Mucosa of gallbladder (tissue), 1 donor: ENCODE results near the gene CCDC9B. TPM values are rescaled to one million over a fixed set of nuclear protein-coding genes. Genes with fewer than 3 reads are reported as not detected.

Source experiments
- DNase-seq: peaks from one replicate; pipeline ENCODE4 v3.0.0-alpha.2; 2020; ENCODE audit warnings: low spot score
- total RNA-seq: library from RNA; stranded (reverse); gene quantifications from one replicate; pipeline ENCODE4 v1.2.1, GENCODE V29; 2021
- donor health status: DM: no; HTN: no; CAD: no.

CCDC9B gene
- total RNA-seq, 1 donor from 2014 or later = 107 TPM

GRCh38 chr15:40345867-40346578, 5.3 kb upstream of the CCDC9B start:
- DNase-seq = peak; percentile 82

- DNase-seq = no peak
These were observed 4.6 kb upstream of the CCDC9B start for GRCh38 chr15:40345225-40345866.

- no peak for DNase-seq
These were observed 3.9 kb upstream of the CCDC9B start for GRCh38 chr15:40344631-40345120.

GRCh38 chr15:40344217-40344616, 3.5 kb upstream of the CCDC9B start:
- no peak for DNase-seq

DNA sequence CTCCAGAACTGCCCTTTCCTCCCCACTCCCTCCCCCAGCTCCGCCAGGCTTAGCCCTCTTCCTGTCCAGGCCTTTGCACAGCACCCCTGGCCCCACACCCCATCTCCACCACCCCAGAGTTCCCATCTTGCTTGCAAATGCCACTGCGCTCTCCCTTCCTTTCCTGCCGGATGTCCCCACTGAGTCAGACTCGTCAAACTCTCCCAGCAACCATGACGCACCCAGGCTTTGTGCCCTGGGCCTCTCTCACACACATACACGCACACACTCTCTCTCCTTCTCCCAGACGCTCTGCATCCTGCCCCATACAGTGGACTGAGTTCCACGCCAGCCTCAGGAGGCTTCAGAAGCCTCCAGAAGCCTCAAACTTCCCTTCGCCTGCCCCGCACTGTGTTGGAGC, 2.8 kb upstream of the CCDC9B start:
- no peak for DNase-seq

DNA sequence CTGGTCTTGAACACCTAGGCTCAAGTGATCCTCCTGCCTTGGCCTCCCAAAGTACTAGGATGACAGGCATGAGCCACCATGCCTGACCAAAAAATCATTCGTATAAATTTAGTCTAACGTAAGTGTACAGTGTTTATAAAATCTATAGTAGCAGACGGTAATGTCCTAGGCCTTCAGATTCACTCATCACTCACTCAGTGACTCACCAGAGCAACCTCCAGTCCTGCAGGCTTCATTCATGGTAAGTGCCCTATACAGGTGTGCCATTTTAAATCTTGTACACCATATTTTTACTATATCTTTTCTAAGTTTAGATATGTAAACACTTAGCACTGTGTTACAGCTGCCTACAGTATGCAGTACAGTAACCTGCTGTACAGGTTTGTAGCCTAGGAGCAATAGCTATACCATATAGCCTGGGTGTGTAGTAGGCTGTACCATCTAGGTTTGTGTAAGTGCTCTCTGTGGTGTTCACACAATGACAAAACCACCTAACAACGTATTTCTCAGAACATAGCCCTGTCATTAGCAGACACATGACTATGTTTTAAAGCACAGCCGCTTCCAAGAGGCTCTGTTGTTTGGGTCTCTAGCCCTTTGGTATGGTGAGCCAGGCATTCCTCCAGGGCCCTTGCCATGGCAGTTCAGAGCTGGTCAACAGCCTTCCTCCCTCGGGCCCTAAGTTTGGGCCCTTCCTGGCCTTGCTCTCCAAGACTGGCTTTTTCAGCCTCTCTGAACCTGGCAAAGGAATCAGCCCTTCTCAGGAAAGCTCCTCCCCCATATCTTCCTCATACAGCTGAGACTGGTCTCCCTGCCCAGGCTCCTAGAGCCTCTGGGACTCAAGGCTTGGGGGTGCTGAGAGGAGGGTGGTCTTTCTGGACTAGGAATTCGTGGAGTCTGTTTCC, 1.9 kb upstream of the CCDC9B start:
- DNase-seq = no peak

DNA sequence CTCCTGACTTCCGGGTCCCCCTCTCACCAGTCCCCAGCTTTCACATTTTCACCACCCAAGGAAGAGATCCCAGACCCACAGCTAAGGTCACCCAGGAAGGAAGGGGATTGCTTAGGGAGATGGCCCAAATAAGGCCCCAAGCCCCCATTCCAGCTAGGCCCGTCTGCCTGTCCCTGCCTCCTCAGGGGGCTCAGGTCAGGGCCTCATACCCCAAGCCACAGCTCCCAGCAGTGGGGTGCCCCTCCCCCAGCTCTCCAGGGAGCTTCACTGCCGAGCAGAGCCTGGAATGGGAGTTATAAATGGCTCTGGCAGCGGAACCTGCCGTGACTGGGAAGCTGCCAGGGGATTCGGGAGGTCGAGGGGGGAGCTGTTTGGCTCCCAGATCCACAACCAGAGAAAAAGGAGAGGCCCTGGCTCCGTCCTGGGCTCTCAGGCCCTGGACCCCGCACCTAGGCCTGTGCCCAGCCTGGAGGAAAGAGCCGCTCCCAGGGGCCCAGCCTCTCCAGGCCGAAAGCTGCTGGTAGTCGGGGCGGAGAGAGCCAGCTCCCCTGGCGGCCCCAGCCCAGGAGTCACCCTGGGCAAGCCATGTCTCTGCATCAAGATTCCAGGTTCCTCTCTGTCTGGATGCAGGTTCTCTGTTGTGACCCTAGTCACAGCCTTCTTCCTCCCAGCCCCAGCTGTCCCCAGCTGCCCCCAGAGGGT, 550 bp downstream of the CCDC9B start:
- DNase-seq = peak; percentile 61

- DNase-seq = no peak
These were observed 1.2 kb downstream of the CCDC9B start for GRCh38 chr15:40339621-40339945.

DNA sequence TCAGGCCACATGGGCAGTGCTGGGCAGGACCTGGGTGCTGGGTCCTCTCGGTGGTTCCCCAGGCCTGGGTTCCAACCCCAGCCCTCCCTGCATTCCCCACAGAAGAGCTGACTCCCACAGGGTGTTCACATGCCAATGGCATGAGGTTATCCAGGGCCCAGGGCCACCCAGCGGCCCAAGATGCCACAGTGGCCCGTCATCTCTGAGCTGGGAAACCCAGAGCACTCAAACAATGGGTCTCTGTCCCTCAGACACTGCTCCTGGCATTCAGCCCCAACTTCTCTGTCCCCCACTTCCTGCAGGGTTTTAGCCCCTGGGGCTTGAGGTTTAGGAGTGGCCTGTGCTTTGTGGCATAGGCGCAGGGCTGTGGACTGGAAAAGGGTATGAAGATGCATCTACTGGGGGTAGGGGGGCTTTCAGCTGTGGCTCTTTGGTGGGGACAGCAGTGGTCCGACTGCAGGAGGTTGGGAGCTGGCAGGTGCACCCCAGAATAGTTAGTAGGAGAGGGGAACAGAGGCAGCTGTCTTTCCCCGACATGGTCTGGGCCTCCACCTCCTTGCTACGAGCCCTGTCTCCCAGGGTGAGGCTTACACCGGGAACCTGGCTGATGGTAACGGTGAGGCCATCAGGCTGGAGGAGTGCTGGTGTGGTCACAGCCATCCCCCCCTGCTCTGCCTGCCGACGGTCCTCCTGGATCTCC, 1.7 kb downstream of the CCDC9B start:
- peak; percentile 73 for DNase-seq

DNA sequence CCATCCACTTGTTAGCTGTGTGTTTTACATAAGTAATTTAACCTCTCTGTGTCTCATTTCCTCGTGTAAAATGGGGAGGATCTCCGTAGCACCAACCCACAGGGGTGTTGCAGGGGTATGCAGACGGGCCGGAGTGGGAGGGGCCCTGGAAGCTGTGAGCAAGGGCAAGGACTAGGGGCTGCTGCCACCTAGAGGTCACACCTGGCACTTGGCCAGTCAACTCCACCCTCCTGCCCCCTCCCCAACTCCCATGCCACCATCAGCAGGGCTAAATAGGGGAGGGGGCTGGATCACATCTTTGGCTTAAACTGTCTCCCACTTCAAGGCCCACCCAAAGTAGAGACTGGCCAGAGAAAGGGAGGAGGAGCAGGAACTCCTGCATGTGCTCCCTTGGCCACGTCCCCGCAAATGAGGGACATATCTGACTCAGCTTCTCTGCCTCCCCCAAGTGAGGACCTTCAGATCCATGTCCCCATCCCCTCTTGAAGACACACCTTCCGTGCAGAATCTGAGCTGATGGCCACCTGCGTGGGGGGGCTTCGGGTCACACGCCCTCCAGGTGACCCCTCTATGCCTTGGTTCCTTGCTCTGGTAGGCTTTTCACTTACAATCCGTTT, 2.6 kb downstream of the CCDC9B start:
- peak; percentile 66 for DNase-seq

GRCh38 chr15:40337597-40337996, 3.1 kb downstream of the CCDC9B start:
- DNase-seq = no peak

DNA sequence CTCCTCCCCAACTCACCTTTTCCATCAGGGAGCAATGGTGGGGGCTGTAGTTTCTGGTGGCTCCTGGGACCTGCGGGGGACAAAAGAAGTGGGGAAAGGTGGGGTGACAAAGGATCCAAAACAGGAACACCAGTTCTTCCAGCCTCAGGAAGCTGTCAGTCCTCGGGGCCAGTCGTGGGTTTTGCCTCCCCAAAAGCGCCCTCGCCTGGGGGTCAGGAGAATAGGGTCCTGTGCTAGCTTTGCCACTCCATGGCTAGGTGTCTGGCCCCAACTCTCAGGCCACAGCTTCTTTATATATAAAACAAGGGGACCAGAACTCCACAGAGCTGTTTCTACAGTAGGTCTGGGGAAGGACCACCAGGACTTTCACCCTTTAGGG, 4.0 kb downstream of the CCDC9B start:
- no peak for DNase-seq

GRCh38 chr15:40335938-40336743, 4.6 kb downstream of the CCDC9B start:
- no peak for DNase-seq

DNA sequence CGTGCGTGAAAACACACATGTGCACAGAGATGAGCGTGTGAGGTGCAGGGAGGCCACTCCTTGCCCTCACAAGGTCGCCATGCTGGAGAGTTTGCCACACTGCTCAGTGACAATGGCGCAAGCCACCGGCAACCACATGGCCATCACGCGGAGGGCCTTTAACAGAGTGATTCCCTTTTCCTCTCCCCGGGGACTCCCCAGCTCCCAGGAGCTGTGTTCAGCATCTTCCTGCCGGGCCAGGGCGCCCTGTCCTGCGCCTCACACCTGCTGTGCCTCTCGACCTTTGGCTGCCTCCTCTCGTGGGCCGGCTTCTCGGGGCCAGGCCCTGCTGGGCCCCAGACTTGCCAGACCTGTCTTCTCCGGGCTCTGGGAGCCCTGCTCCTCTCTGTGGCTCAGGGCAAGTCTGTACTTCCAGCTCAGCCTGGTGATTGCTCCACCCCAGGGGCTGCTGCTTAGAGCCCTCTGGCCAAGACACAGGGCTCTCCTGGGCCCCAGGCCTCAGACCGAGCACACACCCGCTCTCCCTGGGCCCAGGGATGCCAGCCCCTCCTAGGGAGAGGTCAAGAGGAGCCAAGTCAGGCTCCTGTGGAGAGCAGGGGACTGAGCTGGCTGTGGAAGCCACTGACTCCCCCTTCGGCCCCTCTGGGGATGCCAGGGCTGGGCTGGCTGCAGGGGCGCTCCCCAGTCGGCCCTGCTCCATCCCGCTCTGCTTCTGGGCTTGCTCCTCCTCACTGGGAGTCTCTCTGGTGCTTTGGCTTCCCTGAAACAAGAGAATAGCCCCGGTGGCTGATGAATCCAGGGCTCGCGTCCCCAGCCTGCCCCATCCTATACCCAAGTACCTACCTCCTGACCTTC, 5.6 kb downstream of the CCDC9B start:
- no peak for DNase-seq

DNA sequence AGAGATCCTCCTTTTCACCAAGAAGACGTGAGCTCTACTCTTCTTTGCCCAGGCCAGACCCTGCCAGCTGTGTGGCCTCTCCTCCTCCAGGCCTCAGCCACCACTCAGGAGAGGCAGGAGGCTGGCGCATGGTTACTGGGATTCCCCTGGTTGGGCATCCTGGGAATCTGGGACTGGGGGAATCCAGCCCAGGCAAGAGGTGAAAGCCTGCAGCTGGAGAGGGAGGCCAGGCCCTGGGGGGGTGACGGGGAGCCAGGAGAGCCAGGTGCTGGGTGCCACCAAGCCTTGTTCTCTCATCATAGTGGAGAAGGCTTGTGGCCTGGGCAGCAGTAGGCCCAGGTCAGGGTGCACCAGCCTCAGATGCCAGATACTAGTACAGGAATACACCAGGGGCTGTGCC, 6.2 kb downstream of the CCDC9B start:
- no peak for DNase-seq

GRCh38 chr15:40333922-40334492, 6.7 kb downstream of the CCDC9B start:
- DNase-seq = peak; percentile 67

DNA sequence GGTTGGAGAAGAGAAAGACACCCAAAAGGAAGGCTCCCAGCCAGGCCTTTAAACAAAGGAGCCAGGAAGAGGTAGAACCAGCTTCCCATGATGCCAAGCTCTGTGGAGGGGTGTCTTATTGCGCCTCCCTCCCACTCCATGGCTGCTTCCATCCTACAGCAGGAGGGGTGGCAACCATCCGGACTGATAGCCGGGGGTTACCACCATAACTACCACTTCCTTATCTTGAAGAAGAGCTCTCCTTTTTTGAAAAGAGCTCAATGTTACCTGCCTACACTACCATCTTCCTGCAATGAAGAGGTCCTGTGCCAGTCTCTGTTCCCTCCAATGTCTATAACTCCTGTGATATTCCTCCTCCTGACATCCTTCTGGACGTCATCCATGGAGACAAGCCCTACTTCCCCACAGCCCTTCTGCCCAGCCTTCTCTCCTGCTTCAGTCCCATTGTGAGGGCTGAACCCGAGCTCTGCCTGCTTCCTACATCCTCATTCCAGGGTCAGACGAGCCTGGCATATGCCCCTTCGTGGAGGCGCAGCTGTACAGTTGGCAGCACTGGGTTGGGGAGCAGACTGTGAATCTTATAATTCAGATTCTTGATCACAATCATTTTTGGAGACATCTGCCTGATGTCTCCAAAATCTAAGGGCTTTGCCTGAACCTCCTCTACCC, 8.5 kb downstream of the CCDC9B start:
- no peak for DNase-seq

DNA sequence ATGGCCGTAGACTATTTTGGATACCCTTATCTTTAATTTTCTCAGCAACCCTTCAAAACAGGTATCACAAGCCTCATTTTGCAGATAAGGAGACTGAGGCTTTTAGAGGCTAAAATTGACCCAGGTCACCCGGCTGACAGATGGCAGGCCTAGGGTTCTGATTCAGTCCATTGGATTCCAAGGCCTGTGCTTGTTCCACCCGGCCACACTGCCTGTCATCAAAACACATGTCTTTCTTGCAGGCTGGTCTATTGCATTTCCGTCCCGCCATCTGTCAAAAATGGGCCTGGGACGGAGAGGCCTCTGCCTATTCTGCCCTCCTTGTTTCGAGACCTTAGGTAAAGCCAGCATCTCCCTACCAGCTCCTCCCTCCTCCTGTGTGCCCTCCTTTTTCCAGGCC, 9.1 kb downstream of the CCDC9B start:
- no peak for DNase-seq
